ENCODE measurements around the gene FRY.

- TF ChIP-seq EP300 (IDR thresholded peaks at IDR 0.05): no peak
- TF ChIP-seq POLR2A (IDR thresholded peaks at IDR 0.05): no peak
These were observed 178.5 kb downstream of the FRY start for GRCh38 chr13:32210101-32210500.

Data from gastroesophageal sphincter (tissue), 2 donors.